VCaP (cell line): ENCODE measurements around the gene KHDC3L.

Source experiments
- H3K27ac ChIP-seq: fragments of 450-650 bp; 2 replicates; pipeline ENCODE4 v1.5.1; 2017
- CTCF ChIP-seq: fragments of 450-650 bp; conservative IDR thresholded peaks from 2 replicates; pipeline ENCODE4 v1.5.1; 2017; ENCODE audit warnings: mild to moderate bottlenecking, moderate library complexity

KHDC3L gene

GRCh38 chr6:73362358-73362757 lies at the start of gene KHDC3L:
KHDC3L (plus strand) TSS chr6:73362658; CDS start chr6:73362730, 72 bp downstream.
- TF ChIP-seq CTCF: no peak
- H3K27ac ChIP-seq: no peak within 1 kb of the TSS

GRCh38 chr6:73314577-73315492 lies 47.6 kb upstream of the KHDC3L start:
- H3K27ac ChIP-seq: no peak overlapping the region
- no peak for TF ChIP-seq CTCF

GRCh38 chr6:73323323-73323722 lies 39.1 kb upstream of the KHDC3L start:
- no peak overlapping the region for H3K27ac ChIP-seq
- TF ChIP-seq CTCF: no peak

GRCh38 chr6:73325656-73326055 lies 36.8 kb upstream of the KHDC3L start:
- H3K27ac ChIP-seq: no peak overlapping the region
- no peak for TF ChIP-seq CTCF

GRCh38 chr6:73328790-73329189 lies 33.7 kb upstream of the KHDC3L start:
- no peak overlapping the region for H3K27ac ChIP-seq
- TF ChIP-seq CTCF: no peak

- TF ChIP-seq CTCF: no peak
- H3K27ac ChIP-seq: no peak overlapping the region
Observed at GRCh38 chr6:73329201-73329600, 33.3 kb upstream of the KHDC3L start.

- H3K27ac ChIP-seq: no peak overlapping the region
- TF ChIP-seq CTCF: no peak
Observed at GRCh38 chr6:73339340-73339739, 23.1 kb upstream of the KHDC3L start.
